Vagina (tissue), 2 donors: ENCODE results near the gene CGNL1. TPM values are rescaled to one million over a fixed set of nuclear protein-coding genes. Genes with fewer than 3 reads are reported as not detected.

Source experiments
- DNase-seq, 2 donors: peaks; one replicate each; pipeline ENCODE4 v3.0.0-alpha.2; 2017; ENCODE audit errors: extremely low spot score in 2 of 2
- H3K27ac ChIP-seq: fragments of 200-600 bp; sonication (generic); one replicate; pipeline ENCODE4 v1.5.1; 2019
- H3K27me3 ChIP-seq: fragments of 200-600 bp; sonication (generic); one replicate; pipeline ENCODE4 v1.5.1; 2019
- H3K36me3 ChIP-seq, 2 donors: fragments of 200-600 bp; sonication (generic); one replicate each; pipeline ENCODE4 v1.5.1; 2017 to 2019
- H3K4me1 ChIP-seq: fragments of 200-600 bp; sonication (generic); one replicate; pipeline ENCODE4 v1.5.1; 2019
- H3K4me3 ChIP-seq, 2 donors: fragments of 200-600 bp; sonication (generic); 1 replicate in 1 of 2; 2 replicates in 1 of 2; pipeline ENCODE4 v1.5.1; 2016 to 2019
- H3K9me3 ChIP-seq: fragments of 200-600 bp; sonication (generic); one replicate; pipeline ENCODE4 v1.5.1; 2019
- CTCF ChIP-seq, 3 experiments: fragments of 450-650 bp in 2 of 3; fragments of 200-600 bp in 1 of 3; sonication (generic) in 1 of 3; IDR thresholded peaks; one replicate each; pipeline ENCODE4 v1.5.1; 2017 to 2019; ENCODE audit warnings: antibody characterized with exemption in 3 of 3, mild to moderate bottlenecking in 2 of 3, moderate library complexity in 2 of 3
- POLR2A ChIP-seq, 2 donors: fragments of 450-650 bp; IDR thresholded peaks; one replicate each; pipeline ENCODE4 v1.6.1; 2017; ENCODE audit warnings: antibody characterized with exemption in 2 of 2, mild to moderate bottlenecking in 2 of 2, moderate library complexity in 2 of 2
- POLR2AphosphoS5 ChIP-seq, 2 donors: sonication (generic); formaldehyde crosslinking; IDR thresholded peaks; one replicate each; pipeline ENCODE4 v1.9.0; 2017; ENCODE audit warnings: antibody characterized with exemption in 2 of 2, mild to moderate bottlenecking in 2 of 2, low read depth in 1 of 2; ENCODE audit not compliant: insufficient read depth in 1 of 2
- intact Hi-C: fragments of 100-400 bp; cut with DNase I; formaldehyde crosslinking; loops from one replicate; pipeline ENCODE4 v1.15.1; 2023
- total RNA-seq: library from RNA; depleted of rRNA; stranded (reverse); fragments of >200 nt; gene quantifications from one replicate; pipeline ENCODE4 v1.2.3, GENCODE V29; 2016

The CGNL1 gene
- total RNA-seq, 1 donor from 2014 or later = 38.3 TPM

- Histone ChIP-seq H3K4me1 (no peaks in the 10 kb centered on the region), H3K9me3 (no peaks in the 10 kb centered on the region), H3K27me3 (no peaks in the 10 kb centered on the region), H3K4me3 (no peak overlapping the region), H3K27ac (no peak overlapping the region), H3K36me3 (no peaks in the 10 kb centered on the region)
- intact Hi-C loops = no loop called here
- TF ChIP-seq POLR2A (IDR thresholded peaks at IDR 0.05) (no peak), CTCF (IDR thresholded peaks at IDR 0.05) (no peak), POLR2AphosphoS5 (IDR thresholded peaks at IDR 0.05; ENCODE audit: insufficient read depth in 1 of 2, low read depth in 1 of 2) (no peak)
- no peak for DNase-seq
These were observed 8.7 kb upstream of the CGNL1 start for GRCh38 chr15:57367556-57367955.

- intact Hi-C loops = no loop called here
- no peak for TF ChIP-seq POLR2AphosphoS5 (IDR thresholded peaks at IDR 0.05; ENCODE audit: insufficient read depth in 1 of 2, low read depth in 1 of 2)
These were observed 5.4 kb upstream of the CGNL1 start for GRCh38 chr15:57370929-57371328.

GRCh38 chr15:57373251-57373881 is 2.9 kb upstream of the CGNL1 start:
- intact Hi-C loops = no loop called here

More at GRCh38 chr15:57370929-57371328, 5.4 kb upstream of the CGNL1 start:
- Histone ChIP-seq H3K4me1 (no peaks in the 10 kb centered on the region), H3K27me3 (no peaks in the 10 kb centered on the region), H3K27ac (no peak overlapping the region), H3K4me3 (no peak overlapping the region), H3K36me3 (no peaks in the 10 kb centered on the region), H3K9me3 (no peaks in the 10 kb centered on the region)
- no peak for DNase-seq

GRCh38 chr15:57373882-57374276 is 2.4 kb upstream of the CGNL1 start:
- TF ChIP-seq POLR2AphosphoS5 (IDR thresholded peaks at IDR 0.05; ENCODE audit: insufficient read depth in 1 of 2, low read depth in 1 of 2) (no peak), POLR2A (IDR thresholded peaks at IDR 0.05) (no peak)
- H3K4me3 ChIP-seq = no peak overlapping the region
- no peaks in the 10 kb centered on the region for H3K27me3 ChIP-seq
- intact Hi-C loops = no loop called here
- H3K27ac ChIP-seq = no peak overlapping the region
- no peaks in the 10 kb centered on the region for H3K9me3 ChIP-seq
- no peak for DNase-seq
- H3K36me3 ChIP-seq = no peaks in the 10 kb centered on the region
- H3K4me1 ChIP-seq = peaks cover 12% of the 10 kb centered on the region

More at GRCh38 chr15:57373251-57373881, 2.9 kb upstream of the CGNL1 start:
- no peak for DNase-seq
- Histone ChIP-seq H3K4me1 (peaks cover 12% of the 10 kb centered on the region), H3K27me3 (no peaks in the 10 kb centered on the region), H3K4me3 (no peak overlapping the region), H3K36me3 (no peaks in the 10 kb centered on the region), H3K9me3 (no peaks in the 10 kb centered on the region), H3K27ac (no peak overlapping the region)
- TF ChIP-seq CTCF (IDR thresholded peaks at IDR 0.05) = no peak
- TF ChIP-seq POLR2A (IDR thresholded peaks at IDR 0.05) = no peak
- no peak for TF ChIP-seq POLR2AphosphoS5 (IDR thresholded peaks at IDR 0.05; ENCODE audit: insufficient read depth in 1 of 2, low read depth in 1 of 2)

- Histone ChIP-seq H3K4me1 (peaks cover 20% of the 10 kb centered on the region), H3K36me3 (no peaks in the 10 kb centered on the region), H3K9me3 (no peaks in the 10 kb centered on the region), H3K27me3 (no peaks in the 10 kb centered on the region), H3K27ac (peak overlapping the region; percentile 78), H3K4me3 (peak overlapping the region; percentile 66 to 69)
- no peak for DNase-seq
- no peak for TF ChIP-seq CTCF (IDR thresholded peaks at IDR 0.05)
- no peak for TF ChIP-seq POLR2AphosphoS5 (IDR thresholded peaks at IDR 0.05; ENCODE audit: insufficient read depth in 1 of 2, low read depth in 1 of 2)
- no peak for TF ChIP-seq POLR2A (IDR thresholded peaks at IDR 0.05)
- intact Hi-C loops = no loop called here
These were observed 582 bp downstream of the CGNL1 start for GRCh38 chr15:57376696-57377477.

GRCh38 chr15:57377478-57377847 is 1.2 kb downstream of the CGNL1 start:
- H3K9me3 ChIP-seq = no peaks in the 10 kb centered on the region
- no peaks in the 10 kb centered on the region for H3K36me3 ChIP-seq
- H3K27me3 ChIP-seq = no peaks in the 10 kb centered on the region
- TF ChIP-seq POLR2A (IDR thresholded peaks at IDR 0.05) = no peak
- no peak for TF ChIP-seq CTCF (IDR thresholded peaks at IDR 0.05)
- no peak for TF ChIP-seq POLR2AphosphoS5 (IDR thresholded peaks at IDR 0.05; ENCODE audit: insufficient read depth in 1 of 2, low read depth in 1 of 2)
- peak overlapping the region; percentile 66 to 69 for H3K4me3 ChIP-seq
- intact Hi-C loops = no loop called here
- H3K27ac ChIP-seq = peak overlapping the region; percentile 78
- no peak for DNase-seq
- H3K4me1 ChIP-seq = peaks cover 20% of the 10 kb centered on the region
